Erythroblast (primary cell): Measurements from ENCODE around the gene TEX11.

Experiments used
- GATA1 ChIP-seq: IDR thresholded peaks from 2 replicates; pipeline ENCODE4 v1.6.1; 2011; ENCODE audit warnings: low read depth, mild to moderate bottlenecking, control low read depth, low read length, moderate library complexity
- POLR2A ChIP-seq: IDR thresholded peaks from 2 replicates; pipeline ENCODE4 v1.6.1; 2011; ENCODE audit warnings: mild to moderate bottlenecking, low read length

DNA sequence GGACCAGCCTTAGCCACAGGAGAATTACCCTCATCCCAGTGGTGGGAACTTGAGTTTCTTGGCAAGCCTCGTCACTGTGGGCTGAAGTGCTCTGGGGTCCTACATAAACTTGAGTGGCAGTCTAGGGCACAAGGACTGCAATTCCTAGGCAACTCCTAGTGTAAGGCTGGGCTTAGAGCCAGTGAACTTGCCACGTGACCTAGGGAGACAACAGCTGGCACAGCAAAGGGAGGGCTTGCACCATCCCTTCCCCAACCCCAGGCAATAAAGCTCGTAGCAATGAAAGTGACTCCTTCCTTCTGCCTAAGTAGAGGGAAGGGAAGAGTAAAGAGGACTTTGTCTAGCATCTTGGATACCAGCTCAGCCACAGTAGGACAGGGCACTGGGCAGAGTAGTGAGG is 81.8 kb downstream of the TEX11 start:
- no peak for TF ChIP-seq POLR2A
- TF ChIP-seq GATA1, result no peak
